ENCODE measurements around the gene CA11. TPM values are rescaled to one million over a fixed set of nuclear protein-coding genes. Genes with fewer than 3 reads are reported as not detected.
A peak's percentile ranks its signal among the peaks of the same experiment; 100 is the strongest.

The CA11 gene
- total RNA-seq, 1 donor from 2014 or later: 12.6 TPM

DNA sequence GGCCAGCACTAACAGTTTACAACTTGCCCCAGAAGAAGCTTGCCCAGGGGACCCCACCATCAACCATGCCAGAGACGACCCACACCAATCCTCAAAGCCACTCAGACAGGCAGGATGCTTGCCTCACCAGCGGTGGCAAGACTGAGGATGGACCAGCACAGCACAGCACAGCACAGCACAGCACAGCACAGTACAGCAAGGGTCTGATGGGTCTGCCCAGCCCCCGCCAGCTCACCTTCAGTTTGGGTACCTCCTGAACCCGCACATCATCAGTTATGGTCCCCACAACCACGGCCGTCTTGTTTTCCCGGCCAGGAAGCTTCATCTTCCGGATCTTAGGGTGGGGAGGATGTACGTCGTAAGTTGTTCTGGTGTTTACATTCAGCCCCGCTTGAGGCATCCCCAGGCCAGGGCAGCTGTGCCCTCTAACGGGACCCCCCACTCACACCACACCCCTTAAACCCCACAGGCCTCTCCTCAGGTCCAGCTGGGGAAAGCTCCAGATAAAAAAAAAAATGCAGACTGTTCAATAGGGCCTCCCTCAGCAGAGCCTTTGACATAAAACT lies 29.4 kb downstream of the CA11 start:
- no peak for FAIRE-seq

DNA sequence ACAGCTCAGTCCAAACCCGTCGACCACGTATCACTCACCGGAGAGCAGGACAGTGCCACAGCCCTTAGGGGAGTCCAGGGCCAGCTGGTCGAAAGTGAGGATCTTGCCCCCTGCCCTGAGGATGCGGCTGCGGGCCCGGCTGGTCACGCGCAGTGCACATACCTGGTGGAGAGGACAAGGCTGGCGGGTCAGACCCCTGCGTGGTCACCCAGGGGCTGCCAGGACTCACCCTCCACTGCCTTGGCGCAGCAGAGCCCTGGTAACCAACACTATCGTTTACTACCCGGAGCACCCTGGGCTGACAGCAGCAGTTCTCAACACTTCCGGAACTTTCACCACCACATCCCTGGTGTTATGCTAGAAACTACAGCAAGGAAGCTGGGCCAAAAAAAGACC lies 29.9 kb downstream of the CA11 start:
- DNase-seq (ENCODE audit: low spot score in 2 of 2) (no peak), FAIRE-seq (no peak)

More for the DNA sequence above, 29.4 kb downstream of the CA11 start:
- no peak for DNase-seq (ENCODE audit: low spot score in 2 of 2)

DNA sequence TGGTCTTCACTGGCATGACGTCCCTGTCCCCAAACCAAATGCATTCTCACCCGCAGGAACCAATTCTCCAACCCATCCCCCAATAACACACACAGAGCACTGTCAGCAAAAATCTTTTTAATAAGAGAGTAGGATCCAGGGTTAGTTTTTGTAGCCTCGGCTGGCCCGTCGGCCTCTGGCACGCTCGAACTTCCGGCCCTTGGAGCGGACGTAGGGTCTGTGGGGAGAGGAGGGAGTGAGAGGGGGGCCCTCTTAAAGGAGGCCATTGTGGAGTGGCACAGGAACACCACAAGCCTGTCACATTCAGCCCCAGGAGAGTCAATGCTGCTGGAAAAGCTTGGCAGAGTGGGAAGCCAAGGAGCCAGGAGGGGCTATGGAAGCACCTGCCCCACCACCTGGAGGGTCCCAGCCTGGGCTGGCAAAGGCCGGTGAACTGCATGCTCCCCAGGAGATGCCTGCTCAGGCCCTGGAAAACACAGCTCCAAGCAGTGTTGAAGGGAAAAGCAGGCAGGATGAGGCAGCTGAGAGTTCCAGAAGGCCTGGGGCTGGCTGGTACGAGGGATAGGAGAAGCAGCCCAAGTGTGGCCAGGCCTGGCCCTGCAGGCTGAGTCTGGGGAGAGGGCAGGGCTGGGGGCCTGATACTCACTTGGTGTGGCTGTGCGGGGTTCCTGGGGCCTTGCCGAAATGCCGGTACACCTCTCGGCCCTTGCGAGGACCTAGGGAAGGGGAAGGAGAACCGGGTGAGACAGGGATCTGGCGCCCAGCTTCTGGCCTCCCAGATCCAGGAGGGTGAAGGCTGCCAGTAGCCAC lies 30.6 kb downstream of the CA11 start:
- FAIRE-seq: no peak
- no peak for DNase-seq (ENCODE audit: low spot score in 2 of 2)

DNA sequence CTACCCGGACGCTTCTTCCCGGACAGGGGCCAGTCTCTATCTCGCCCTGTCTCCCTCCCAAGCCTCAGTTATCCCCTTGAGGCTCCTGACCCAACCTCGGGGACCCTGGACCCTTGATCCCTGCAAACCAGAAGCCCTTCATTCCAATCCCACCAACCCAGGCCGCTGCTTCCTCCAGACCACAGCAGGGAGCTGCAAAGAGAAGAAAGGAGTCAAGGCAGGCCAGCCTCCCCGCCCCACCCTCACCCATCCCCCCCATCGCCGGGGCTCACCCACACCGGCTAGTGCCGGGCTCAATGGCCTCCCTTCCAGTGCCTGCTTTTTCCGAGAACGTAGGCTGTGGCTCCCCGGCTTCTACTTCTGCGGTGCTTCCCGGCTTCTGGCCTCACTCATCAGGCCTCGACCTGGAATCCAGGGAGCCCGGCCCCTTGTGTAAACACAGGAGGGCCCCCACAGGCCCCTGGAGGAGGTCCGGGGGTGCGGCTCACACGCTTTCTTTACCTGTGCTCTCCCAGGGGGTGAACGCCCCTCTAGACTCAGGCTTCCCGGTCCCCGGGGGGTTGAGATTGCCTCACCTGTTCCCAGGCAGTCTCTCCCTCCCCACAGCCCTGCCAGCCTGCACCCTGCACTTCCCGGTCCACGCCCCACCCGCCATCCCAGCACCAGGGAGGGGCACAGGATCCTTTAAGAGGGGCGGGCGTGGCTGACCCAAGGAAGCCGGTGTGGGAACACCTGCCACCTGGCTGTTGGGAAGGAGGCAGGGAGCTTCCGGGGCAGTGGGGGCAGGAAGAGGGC lies 31.4 kb downstream of the CA11 start, which contains the start of gene FAM83E:
TSS of gene FAM83E (minus strand) at position 641 of the 795 bp plus-strand sequence. CDS start 1,704 bp downstream, outside the sequence.
- FAIRE-seq (no peak), DNase-seq (ENCODE audit: low spot score in 2 of 2) (no peak)

DNA sequence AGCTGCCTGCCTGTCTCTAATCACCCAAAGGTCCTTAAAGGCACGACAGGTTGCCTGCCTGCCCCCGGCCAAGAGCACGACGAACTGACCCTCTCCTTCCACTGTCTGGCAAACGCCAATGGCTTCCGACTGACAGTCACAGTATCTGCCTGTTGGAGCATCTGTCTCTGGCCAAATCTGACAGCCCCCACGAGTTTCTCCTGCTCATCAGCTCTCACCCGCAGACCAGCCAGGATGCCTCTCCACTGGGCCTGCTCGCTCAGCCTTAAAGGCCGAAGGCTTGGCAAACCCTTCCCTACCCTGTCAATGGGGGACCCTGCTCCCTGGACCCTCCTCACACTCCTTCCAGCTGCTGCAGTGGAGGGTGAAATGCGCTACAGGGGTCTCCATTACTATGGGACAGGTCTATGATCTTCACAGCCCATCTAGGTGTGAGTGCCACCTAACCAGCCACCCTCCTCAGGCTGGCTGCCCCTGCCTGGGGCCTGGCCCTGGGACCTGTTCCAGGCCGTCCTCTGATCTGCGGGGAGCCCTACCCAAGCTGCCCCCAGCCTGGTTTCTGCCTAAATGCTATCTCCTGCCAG lies 32.0 kb downstream of the CA11 start:
- DNase-seq (ENCODE audit: low spot score in 2 of 2) (no peak), FAIRE-seq (no peak)

DNA sequence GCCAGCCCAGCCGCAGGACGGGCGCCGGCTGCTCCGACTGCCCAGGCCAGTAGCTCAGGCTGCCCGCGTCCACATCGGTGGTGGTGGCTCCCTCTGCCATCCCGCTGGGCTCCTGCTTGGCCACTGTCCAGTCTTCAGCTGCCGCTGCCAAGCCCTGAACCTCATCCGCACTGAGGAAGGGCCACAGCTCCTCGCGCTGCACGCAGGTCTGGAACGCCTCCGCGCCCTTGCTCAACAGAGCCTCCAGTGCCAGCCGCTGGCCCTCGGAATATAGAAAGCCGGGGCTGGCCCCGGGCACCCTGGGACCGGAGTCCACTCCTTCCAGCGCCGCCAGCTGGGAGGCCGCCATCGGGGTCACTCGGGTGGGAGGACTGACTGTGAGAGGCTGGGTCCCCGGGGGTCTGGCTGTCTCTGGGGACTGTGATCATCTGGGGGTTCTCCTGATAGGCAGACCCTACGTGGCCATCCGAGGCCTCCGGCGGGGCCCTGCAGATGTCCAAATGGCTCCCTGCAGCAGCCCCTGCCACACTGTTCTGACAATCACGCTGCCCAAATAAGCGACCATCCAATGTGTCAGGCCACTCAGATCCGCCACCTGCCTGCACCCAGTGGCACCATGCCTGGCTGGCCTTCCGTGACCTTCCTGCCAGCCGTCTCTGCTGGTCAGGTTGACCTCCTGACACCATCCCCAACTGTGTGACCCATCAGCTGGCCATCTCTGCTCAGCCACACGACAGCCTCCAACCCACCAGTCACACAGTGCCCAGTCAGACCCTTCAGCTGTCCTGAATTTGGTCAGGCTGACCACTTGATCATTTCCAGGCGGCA lies 32.7 kb downstream of the CA11 start:
- peak in 1 of 2 donors; percentile 44 for DNase-seq (ENCODE audit: low spot score in 2 of 2)
- FAIRE-seq: no peak

DNA sequence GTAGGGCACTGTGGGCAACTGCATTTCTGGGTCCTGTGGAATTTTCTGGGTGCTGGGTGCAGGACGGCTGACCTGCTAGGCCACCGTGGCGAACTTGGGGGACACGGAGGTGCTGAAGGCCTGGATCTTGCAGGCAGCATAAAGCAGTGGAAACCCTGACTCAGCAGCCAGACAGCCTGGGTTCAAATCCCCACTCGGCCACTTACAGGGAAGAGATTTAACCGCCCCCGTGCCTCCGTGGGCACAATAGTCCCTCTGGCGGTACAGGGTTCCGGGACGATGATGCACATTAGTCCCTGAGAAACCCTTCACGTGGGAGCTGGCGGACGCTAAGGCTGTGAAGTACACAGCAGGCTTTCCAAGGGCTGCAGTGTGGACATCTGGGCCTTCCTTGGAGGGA lies 34.1 kb downstream of the CA11 start:
- FAIRE-seq (no peak), DNase-seq (ENCODE audit: low spot score in 2 of 2) (no peak)

DNA sequence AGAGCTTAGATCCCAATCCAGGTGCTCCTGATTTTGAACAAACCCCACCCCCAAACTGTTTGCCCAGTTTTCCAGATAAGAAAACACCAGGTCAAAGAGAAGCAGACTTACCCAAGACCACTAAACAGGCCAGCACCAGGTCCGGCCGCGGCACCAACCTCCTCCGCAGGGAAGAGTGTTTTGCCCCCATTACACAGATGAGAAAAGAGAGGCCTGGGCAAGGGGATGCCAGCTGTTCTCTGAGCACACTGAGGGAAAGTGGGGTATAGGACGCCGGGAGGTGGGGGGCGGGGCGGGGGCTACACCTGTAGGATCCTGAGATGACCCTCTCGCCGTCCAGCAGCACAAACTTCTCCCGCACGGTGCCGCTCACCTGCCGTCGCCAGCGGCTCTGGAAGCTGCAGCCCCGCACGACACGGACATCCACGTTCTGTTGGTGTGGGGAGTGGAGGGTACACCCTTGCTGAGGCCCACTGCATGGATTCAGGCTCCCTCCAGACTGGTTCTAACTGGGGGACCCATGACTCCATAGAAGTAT lies 36.3 kb downstream of the CA11 start:
- DNase-seq (ENCODE audit: low spot score in 2 of 2): no peak
- FAIRE-seq: no peak

DNA sequence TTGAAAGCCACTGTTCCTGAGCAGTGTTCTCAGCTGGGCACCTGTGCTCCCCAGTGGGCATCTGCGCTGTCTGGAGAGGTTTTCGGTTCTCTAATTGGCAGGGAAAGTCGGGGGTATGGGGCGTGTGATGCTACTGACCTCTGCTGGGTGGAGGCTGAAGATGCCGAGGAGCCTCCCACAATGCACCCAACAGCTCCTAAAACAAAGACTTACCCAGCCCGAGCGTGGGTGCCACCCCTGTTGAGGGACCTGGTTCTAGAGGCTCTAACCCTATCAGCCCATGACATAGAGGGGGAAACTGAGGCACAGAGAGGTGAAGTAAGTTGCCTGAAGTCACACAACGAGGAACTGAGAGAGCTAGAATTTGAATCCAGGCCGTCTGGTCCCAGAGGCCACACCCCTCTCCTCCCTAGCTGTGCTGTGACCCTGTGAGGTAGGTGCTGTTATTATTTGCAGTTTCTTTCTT lies 37.2 kb downstream of the CA11 start:
- FAIRE-seq: no peak
- peak in 1 of 2 donors; percentile 75 for DNase-seq (ENCODE audit: low spot score in 2 of 2)

DNA sequence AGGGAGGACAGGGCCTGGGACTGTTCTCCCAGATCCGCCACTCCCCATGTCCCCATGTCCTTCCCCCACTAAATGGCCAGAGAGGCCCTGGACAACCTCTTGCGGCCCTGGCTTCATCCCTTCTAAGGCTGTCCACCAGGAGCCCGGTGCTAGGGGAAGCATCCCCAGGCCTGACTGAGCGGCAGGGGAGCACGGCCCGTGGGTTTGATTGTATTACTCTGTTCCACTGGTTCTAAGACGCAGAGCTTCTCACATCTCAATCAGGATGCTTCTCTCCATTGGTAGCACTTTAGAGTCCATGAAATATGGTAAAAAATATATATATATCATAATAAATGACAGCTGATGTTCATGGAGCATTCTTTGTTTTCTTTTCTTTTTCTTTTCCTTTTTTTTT lies 38.6 kb downstream of the CA11 start:
- FAIRE-seq (no peak), DNase-seq (ENCODE audit: low spot score in 2 of 2) (no peak)

DNA sequence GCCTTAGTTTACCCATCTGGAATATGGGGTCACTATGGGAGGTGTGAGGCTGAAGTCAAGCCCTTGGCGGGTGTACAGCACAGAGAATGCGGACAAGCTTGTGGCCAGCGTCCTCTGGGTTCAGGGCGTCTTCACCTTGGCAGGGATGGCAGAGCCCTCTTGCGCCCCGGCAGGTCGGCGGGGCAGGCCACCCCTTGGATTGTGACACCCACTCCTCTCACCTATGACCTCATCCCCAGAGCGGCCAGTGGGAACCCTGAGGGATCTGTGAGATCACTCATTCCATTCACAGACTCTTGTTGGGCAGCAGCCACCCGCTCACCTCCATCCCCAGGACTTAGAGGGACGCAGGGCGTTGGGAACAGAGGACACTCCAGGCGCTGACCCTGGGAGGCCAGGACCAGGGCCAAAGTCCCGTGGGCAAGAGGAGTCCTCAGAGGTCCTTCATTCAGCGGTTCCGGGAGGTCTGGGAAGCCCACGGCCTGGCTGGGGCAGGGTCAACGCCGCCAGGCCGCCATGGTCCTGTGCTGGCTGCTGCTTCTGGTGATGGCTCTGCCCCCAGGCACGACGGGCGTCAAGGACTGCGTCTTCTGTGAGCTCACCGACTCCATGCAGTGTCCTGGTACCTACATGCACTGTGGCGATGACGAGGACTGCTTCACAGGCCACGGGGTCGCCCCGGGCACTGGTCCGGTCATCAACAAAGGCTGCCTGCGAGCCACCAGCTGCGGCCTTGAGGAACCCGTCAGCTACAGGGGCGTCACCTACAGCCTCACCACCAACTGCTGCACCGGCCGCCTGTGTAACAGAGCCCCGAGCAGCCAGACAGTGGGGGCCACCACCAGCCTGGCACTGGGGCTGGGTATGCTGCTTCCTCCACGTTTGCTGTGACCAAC lies 39.3 kb downstream of the CA11 start, which contains the start of gene SPACA4:
TSS of gene SPACA4 (plus strand) at position 280 of the 896 bp plus-strand sequence. CDS start at position 517, 237 bp downstream.
- FAIRE-seq: no peak
- DNase-seq (ENCODE audit: low spot score in 2 of 2): no peak

DNA sequence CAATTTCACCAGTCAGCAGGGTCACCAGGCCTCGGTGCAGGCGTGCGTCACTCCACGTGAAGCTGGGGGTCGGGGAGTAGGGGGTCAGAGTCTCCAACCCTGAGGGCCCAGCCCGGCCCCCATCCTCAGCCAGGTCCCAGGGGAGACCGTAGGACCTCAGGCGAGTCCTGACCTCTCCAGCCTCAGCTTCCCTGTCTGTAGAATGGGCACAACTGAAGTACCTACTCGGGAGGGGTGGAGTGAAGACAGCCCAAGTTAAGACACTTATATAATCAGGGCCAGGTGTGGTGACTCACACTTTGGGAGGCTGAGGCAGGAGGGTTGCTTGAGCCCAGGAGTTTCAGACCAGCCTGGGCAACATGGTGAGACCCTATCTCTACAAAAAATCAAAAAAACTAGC lies 42.1 kb downstream of the CA11 start:
- no peak for DNase-seq (ENCODE audit: low spot score in 2 of 2)
- no peak for FAIRE-seq

DNA sequence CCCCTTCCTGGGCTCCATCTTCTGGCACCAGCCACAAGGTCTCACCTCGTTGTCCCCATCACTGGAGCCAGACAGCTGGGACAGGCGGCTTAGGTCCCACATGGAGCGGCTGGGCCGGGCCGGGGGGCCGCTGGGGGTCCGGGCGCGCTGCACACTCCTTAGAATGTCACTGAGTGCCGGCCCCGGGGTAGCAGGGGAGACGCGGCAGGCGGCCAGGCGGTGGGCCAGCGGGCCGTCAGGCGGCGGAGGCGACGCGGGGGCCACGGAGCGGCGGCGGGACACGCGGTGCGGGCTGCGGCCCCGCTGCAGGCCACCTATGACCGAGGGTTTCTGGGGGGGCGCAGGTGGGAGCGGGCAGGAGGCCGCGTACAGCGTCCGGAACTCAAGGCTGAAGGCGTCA lies 42.5 kb downstream of the CA11 start:
- FAIRE-seq (no peak), DNase-seq (ENCODE audit: low spot score in 2 of 2) (no peak)

DNA sequence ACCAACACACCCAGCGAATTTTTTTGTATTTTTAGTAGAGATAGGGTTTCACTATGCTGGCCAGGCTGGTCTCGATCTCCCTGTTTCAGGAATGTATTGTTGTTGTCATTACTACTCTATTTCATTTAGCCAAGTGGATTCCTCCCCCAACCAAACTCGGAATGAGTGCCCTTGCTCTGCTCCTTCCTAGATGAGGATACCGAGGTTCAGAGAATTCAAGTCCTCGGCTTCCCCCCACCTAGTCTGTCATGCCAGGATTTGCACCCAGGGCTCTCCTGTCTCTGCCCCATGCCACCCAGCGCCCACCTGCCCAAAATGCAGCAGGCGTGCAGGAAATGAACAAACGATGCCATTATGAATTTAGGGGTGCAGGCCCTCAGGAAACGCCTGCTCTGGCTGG lies 43.0 kb downstream of the CA11 start:
- FAIRE-seq: no peak
- no peak for DNase-seq (ENCODE audit: low spot score in 2 of 2)

DNA sequence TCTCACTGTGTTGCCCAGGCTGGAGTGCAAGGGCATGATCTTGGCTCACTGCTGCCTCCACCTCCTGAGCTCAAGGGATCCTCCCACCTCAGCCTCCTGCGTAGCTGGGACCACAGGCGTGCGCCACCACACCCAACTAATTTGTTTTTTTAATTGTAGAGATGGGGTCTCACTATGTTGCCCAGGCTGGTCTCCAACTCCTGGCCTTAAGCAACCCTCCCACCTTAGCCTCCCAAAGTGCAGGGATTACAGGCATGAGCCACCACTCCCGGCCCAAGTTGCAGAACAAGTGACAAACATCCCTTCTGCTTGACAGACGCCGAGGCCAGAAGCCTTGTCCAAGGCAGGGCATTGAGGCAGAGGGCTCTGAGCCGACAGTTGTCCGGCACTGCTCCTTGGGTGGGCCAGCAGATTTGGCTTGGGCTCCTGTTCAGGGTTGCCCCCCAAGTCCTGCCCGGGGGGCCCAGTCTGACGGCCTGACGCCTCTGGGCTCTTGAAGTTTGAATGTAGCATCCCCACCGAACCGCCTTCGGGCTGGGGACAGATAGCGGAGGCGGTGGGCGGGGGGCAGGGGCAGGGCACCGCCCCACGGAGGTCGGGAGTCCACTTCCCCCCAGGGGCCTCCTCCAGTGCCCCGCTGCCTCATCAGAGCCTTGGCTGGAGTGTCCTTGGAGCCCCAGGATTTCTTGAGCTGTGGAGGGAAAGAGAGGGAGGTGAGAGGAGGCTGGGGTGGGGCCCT lies 45.1 kb downstream of the CA11 start:
- FAIRE-seq: no peak
- DNase-seq (ENCODE audit: low spot score in 2 of 2): no peak

DNA sequence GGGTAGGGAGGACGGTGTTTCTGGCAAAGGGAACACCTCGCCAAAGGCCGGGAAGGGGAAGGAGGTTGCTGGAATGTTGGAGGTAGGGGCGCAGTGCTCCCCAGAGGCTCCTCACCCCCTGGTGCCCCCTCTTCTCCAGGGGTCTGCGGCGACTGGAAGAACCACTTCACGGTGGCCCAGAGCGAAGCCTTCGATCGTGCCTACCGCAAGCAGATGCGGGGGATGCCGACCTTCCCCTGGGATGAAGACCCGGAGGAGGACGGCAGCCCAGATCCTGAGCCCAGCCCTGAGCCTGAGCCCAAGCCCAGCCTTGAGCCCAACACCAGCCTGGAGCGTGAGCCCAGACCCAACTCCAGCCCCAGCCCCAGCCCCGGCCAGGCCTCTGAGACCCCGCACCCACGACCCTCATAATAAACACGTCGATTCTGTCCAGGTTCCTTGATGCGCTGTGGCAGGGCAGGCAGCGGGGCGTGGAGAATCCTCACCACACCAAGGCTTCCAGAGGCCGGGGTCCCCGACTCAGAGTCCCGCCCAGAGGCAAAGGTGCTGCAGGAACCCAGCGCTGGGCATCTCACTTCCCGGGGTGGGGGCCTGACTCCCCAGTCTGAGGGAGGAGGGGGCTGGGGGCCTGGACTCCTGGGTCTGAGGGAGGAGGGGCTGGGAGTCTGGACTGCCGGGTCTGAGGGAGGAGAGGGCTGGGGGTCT lies 46.8 kb downstream of the CA11 start:
- FAIRE-seq (no peak), DNase-seq (ENCODE audit: low spot score in 2 of 2) (no peak)

Data from frontal cortex (tissue), 4 donors.